WTC11 (cell line): ENCODE data around the gene TSPO2. TPM values are rescaled to one million over a fixed set of nuclear protein-coding genes. Genes with fewer than 3 reads are reported as not detected.

Experiments used
- ATAC-seq: fragments of 200-7000 bp; cut with Tn5 transposase; 2 replicates; pipeline ENCODE4 v1.10.0; 2021; ENCODE audit warnings: mild to moderate bottlenecking, moderate library complexity
- CTCF ChIA-PET: fragments of 300-600 bp; sonication (Branson Sonifier 250); formaldehyde crosslinking; loops from one replicate; lab custom pipeline; 2021; ENCODE audit warnings: antibody characterized with exemption; lab: Charles Lee
- POLR2A ChIA-PET: fragments of 350-600 bp; sonication (Branson Sonifier 250); formaldehyde crosslinking; loops from one replicate; lab custom pipeline; 2021; ENCODE audit warnings: antibody characterized with exemption; lab: Charles Lee
- DNase-seq: peaks from one replicate; pipeline ENCODE4 v3.0.0; 2021; ENCODE audit warnings: low spot score
- H3K27ac Mint-ChIP-seq: 2 replicates; pipeline ENCODE4 v1.8.0; 2021; ENCODE audit warnings: mixed read lengths
- H3K27me3 Mint-ChIP-seq: 2 replicates; pipeline ENCODE4 v1.8.0; 2021; ENCODE audit warnings: low read depth, mild to moderate bottlenecking, moderate library complexity, mixed read lengths
- H3K36me3 Mint-ChIP-seq: 2 replicates; pipeline ENCODE4 v1.8.0; 2021; ENCODE audit warnings: mixed read lengths
- H3K4me1 Mint-ChIP-seq: 2 replicates; pipeline ENCODE4 v1.8.0; 2022; ENCODE audit warnings: mixed read lengths
- H3K4me3 Mint-ChIP-seq: 2 replicates; pipeline ENCODE4 v1.8.0; 2021; ENCODE audit warnings: mild to moderate bottlenecking, moderate library complexity, mixed read lengths
- H3K9me3 Mint-ChIP-seq: 2 replicates; pipeline ENCODE4 v1.8.0; 2021; ENCODE audit warnings: mixed read lengths
- FOXK1 ChIP-seq: sonication (generic); formaldehyde crosslinking; IDR thresholded peaks from 2 replicates; pipeline ENCODE4 v1.8.0; 2022; ENCODE audit warnings: mild to moderate bottlenecking, moderate library complexity, missing genetic modification reagents
- GABPB1 ChIP-seq: sonication (generic); formaldehyde crosslinking; IDR thresholded peaks from 2 replicates; pipeline ENCODE4 v1.8.1; 2023; ENCODE audit warnings: mild to moderate bottlenecking, missing genetic modification reagents
- JUN ChIP-seq: sonication (generic); formaldehyde crosslinking; IDR thresholded peaks from 2 replicates; pipeline ENCODE4 v1.8.0; 2023; ENCODE audit warnings: mild to moderate bottlenecking, missing genetic modification reagents
- MYBL2 ChIP-seq: sonication (generic); formaldehyde crosslinking; IDR thresholded peaks from 2 replicates; pipeline ENCODE4 v1.8.1; 2023; ENCODE audit warnings: mild to moderate bottlenecking, moderate library complexity, missing genetic modification reagents
- NFATC4 ChIP-seq: fragments of 250-450 bp; sonication (Bioruptor Pico); IDR thresholded peaks from 2 replicates; pipeline ENCODE4 v1.9.0; 2021; ENCODE audit warnings: mild to moderate bottlenecking
- NR2C2 ChIP-seq: sonication (generic); formaldehyde crosslinking; IDR thresholded peaks from 2 replicates; pipeline ENCODE4 v1.8.0; 2022; ENCODE audit warnings: mild to moderate bottlenecking, missing genetic modification reagents
- OVOL2 ChIP-seq: fragments of 250-450 bp; sonication (Bioruptor Pico); IDR thresholded peaks from 2 replicates; pipeline ENCODE4 v1.9.0; 2021; ENCODE audit warnings: mild to moderate bottlenecking, borderline replicate concordance
- SP1 ChIP-seq: sonication (generic); formaldehyde crosslinking; conservative IDR thresholded peaks from 2 replicates; pipeline ENCODE4 v1.8.1; 2022; ENCODE audit warnings: missing genetic modification reagents
- TEAD1 ChIP-seq: sonication (generic); formaldehyde crosslinking; IDR thresholded peaks from 2 replicates; pipeline ENCODE4 v1.8.0; 2022; ENCODE audit warnings: mild to moderate bottlenecking, missing genetic modification reagents
- TEAD4 ChIP-seq: sonication (generic); formaldehyde crosslinking; IDR thresholded peaks from 2 replicates; pipeline ENCODE4 v1.8.0; 2022; ENCODE audit warnings: mild to moderate bottlenecking, missing genetic modification reagents
- total RNA-seq: library from RNA; stranded (reverse); gene quantifications from 3 replicates; pipeline ENCODE4 v1.2.3, GENCODE V29; 2021
- TF ChIP-seq, protein P1 (sequence below): sonication (generic); formaldehyde crosslinking; IDR thresholded peaks from 2 replicates; pipeline ENCODE4 v1.8.1; 2023; ENCODE audit warnings: mild to moderate bottlenecking, missing genetic modification reagents, borderline replicate concordance
- TF ChIP-seq, protein P2 (sequence below): sonication (generic); formaldehyde crosslinking; IDR thresholded peaks from 2 replicates; pipeline ENCODE4 v1.8.1; 2023; ENCODE audit warnings: mild to moderate bottlenecking, missing genetic modification reagents
- TF ChIP-seq, protein P3 (sequence below): sonication (generic); formaldehyde crosslinking; IDR thresholded peaks from 2 replicates; pipeline ENCODE4 v1.8.0; 2022; ENCODE audit warnings: missing genetic modification reagents
- TF ChIP-seq, protein P4 (sequence below): sonication (generic); formaldehyde crosslinking; IDR thresholded peaks from 2 replicates; pipeline ENCODE4 v1.8.1; 2023; ENCODE audit warnings: mild to moderate bottlenecking, missing genetic modification reagents

TSPO2 gene
- total RNA-seq, 1 experiment from 2014 or later, result not detected

DNA sequence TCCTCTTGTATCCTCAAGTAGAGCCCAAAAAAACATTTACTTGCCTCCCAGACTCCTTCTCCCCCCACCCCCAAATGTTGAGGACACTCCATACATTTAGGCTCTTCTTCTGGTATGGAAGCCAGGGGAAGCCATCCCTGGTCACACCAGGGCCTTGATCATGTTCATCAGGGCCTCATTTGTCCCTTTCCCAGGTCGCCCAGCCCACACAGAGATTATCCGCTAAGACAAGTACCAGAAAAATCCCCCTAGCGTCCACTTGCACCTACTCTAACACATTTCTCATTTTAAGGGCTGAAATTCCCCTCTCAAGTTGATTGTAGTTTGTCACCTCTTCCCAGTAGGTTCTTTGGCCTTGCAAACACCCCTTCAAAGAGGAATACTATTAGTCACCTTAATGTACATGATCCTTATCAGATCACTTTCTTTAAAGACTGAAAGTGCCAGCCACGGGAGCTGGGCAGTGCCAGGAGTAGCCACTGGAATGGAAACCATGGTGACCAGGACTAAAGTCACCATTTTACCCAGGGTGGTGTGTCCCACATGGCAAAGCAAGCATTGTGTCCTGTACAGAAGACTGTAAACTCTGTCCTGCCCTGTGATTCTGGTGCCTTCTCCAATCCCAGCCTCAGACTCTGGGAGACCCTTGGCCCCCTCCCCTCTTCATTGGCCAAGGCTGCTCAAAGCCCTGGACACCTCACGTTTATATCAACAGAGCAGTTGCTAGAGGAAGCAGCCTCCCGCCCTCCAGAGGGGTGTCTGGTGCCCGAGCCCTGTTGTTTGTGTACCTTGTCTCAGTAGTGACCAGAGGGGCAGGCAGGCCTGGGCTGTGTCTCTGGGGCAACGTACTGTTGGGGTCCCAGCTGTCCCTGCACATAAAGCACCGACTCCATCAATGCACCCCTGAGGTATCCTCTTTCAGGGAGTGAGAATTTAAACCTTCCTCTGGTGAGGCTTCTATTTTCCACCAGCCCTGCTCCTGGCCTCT lies 5.8 kb downstream of the TSPO2 start (continued):
- TF ChIP-seq OVOL2 (CRISPR knock-in tag) (no peak), SP1 (CRISPR knock-in tag) (no peak)

DNA sequence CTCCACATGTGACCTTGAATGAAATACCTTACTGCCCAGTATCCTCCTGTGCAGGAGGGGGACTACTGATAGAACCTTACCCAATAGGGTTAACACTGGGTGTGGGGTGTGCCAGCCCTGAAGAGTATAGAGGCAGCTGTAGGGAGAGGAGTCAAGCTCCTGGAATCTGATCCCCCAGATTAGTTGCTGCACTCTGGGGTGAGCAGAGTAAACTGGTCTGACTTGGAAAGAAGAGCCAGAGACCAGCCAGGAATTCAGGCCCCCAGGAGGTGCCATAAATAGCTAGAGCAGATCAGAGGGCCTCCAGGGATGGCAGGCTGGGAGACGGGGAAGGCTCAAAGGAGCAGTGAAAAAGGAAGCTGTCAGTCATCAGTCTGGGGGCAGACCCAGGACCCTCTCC lies 7.3 kb downstream of the TSPO2 start:
- Mint-ChIP-seq H3K4me1 (peaks cover 23% of the 10 kb centered on the region), H3K9me3 (no peaks in the 10 kb centered on the region), H3K36me3 (no peaks in the 10 kb centered on the region), H3K27ac (no peak overlapping the region), H3K27me3 (no peaks in the 10 kb centered on the region), H3K4me3 (no peak overlapping the region)
- no peak for TF ChIP-seq GABPB1
- TF ChIP-seq NFATC4 (CRISPR knock-in tag), result no peak
- no peak for TF ChIP-seq SP1 (CRISPR knock-in tag)
- TF ChIP-seq, protein P1, sequence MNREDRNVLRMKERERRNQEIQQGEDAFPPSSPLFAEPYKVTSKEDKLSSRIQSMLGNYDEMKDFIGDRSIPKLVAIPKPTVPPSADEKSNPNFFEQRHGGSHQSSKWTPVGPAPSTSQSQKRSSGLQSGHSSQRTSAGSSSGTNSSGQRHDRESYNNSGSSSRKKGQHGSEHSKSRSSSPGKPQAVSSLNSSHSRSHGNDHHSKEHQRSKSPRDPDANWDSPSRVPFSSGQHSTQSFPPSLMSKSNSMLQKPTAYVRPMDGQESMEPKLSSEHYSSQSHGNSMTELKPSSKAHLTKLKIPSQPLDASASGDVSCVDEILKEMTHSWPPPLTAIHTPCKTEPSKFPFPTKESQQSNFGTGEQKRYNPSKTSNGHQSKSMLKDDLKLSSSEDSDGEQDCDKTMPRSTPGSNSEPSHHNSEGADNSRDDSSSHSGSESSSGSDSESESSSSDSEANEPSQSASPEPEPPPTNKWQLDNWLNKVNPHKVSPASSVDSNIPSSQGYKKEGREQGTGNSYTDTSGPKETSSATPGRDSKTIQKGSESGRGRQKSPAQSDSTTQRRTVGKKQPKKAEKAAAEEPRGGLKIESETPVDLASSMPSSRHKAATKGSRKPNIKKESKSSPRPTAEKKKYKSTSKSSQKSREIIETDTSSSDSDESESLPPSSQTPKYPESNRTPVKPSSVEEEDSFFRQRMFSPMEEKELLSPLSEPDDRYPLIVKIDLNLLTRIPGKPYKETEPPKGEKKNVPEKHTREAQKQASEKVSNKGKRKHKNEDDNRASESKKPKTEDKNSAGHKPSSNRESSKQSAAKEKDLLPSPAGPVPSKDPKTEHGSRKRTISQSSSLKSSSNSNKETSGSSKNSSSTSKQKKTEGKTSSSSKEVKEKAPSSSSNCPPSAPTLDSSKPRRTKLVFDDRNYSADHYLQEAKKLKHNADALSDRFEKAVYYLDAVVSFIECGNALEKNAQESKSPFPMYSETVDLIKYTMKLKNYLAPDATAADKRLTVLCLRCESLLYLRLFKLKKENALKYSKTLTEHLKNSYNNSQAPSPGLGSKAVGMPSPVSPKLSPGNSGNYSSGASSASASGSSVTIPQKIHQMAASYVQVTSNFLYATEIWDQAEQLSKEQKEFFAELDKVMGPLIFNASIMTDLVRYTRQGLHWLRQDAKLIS (CRISPR knock-in tag), result no peak
- TF ChIP-seq TEAD1 (CRISPR knock-in tag), result no peak
- TF ChIP-seq MYBL2 (CRISPR knock-in tag), result no peak
- TF ChIP-seq NR2C2 (CRISPR knock-in tag), result no peak
- no peak for TF ChIP-seq JUN (CRISPR knock-in tag)
- TF ChIP-seq, protein P2, sequence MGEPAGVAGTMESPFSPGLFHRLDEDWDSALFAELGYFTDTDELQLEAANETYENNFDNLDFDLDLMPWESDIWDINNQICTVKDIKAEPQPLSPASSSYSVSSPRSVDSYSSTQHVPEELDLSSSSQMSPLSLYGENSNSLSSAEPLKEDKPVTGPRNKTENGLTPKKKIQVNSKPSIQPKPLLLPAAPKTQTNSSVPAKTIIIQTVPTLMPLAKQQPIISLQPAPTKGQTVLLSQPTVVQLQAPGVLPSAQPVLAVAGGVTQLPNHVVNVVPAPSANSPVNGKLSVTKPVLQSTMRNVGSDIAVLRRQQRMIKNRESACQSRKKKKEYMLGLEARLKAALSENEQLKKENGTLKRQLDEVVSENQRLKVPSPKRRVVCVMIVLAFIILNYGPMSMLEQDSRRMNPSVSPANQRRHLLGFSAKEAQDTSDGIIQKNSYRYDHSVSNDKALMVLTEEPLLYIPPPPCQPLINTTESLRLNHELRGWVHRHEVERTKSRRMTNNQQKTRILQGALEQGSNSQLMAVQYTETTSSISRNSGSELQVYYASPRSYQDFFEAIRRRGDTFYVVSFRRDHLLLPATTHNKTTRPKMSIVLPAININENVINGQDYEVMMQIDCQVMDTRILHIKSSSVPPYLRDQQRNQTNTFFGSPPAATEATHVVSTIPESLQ (CRISPR knock-in tag), result no peak
- no peak for TF ChIP-seq FOXK1
- TF ChIP-seq, protein P3, sequence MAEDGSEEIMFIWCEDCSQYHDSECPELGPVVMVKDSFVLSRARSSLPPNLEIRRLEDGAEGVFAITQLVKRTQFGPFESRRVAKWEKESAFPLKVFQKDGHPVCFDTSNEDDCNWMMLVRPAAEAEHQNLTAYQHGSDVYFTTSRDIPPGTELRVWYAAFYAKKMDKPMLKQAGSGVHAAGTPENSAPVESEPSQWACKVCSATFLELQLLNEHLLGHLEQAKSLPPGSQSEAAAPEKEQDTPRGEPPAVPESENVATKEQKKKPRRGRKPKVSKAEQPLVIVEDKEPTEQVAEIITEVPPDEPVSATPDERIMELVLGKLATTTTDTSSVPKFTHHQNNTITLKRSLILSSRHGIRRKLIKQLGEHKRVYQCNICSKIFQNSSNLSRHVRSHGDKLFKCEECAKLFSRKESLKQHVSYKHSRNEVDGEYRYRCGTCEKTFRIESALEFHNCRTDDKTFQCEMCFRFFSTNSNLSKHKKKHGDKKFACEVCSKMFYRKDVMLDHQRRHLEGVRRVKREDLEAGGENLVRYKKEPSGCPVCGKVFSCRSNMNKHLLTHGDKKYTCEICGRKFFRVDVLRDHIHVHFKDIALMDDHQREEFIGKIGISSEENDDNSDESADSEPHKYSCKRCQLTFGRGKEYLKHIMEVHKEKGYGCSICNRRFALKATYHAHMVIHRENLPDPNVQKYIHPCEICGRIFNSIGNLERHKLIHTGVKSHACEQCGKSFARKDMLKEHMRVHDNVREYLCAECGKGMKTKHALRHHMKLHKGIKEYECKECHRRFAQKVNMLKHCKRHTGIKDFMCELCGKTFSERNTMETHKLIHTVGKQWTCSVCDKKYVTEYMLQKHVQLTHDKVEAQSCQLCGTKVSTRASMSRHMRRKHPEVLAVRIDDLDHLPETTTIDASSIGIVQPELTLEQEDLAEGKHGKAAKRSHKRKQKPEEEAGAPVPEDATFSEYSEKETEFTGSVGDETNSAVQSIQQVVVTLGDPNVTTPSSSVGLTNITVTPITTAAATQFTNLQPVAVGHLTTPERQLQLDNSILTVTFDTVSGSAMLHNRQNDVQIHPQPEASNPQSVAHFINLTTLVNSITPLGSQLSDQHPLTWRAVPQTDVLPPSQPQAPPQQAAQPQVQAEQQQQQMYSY, result no peak
- TF ChIP-seq, protein P4, sequence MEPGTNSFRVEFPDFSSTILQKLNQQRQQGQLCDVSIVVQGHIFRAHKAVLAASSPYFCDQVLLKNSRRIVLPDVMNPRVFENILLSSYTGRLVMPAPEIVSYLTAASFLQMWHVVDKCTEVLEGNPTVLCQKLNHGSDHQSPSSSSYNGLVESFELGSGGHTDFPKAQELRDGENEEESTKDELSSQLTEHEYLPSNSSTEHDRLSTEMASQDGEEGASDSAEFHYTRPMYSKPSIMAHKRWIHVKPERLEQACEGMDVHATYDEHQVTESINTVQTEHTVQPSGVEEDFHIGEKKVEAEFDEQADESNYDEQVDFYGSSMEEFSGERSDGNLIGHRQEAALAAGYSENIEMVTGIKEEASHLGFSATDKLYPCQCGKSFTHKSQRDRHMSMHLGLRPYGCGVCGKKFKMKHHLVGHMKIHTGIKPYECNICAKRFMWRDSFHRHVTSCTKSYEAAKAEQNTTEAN (CRISPR knock-in tag), result no peak
- no peak for TF ChIP-seq TEAD4
- ATAC-seq, result peak; percentile 38; the same call in 1 of the 2 replicates
- no peak for DNase-seq
- POLR2A ChIA-PET, result no interaction called here
- CTCF ChIA-PET, result interaction anchor here (0.7 to 3.0 kb wide), 5 partner anchors 10 to 22 kb away, joined by 3 to 26 read pairs (median 3); partner anchors contain the start of gene UNC5CL
